Thoracic aorta endothelial cell (primary cell): ENCODE data around the gene CBX5. TPM values are rescaled to one million over a fixed set of nuclear protein-coding genes. Genes with fewer than 3 reads are reported as not detected.

Source experiments
- small RNA-seq: library from RNA; depleted of rRNA; stranded (forward); fragments of <200 nt; gene quantifications from one replicate; pipeline ENCODE3, GENCODE V24; 2012
- total RNA-seq: library from RNA; depleted of rRNA; stranded (reverse); fragments of >200 nt; gene quantifications from 2 replicates; pipeline ENCODE4 v1.2.3, GENCODE V29; 2012

The CBX5 gene
- 84.3 and 117 TPM in 2 replicates for total RNA-seq

DNA sequence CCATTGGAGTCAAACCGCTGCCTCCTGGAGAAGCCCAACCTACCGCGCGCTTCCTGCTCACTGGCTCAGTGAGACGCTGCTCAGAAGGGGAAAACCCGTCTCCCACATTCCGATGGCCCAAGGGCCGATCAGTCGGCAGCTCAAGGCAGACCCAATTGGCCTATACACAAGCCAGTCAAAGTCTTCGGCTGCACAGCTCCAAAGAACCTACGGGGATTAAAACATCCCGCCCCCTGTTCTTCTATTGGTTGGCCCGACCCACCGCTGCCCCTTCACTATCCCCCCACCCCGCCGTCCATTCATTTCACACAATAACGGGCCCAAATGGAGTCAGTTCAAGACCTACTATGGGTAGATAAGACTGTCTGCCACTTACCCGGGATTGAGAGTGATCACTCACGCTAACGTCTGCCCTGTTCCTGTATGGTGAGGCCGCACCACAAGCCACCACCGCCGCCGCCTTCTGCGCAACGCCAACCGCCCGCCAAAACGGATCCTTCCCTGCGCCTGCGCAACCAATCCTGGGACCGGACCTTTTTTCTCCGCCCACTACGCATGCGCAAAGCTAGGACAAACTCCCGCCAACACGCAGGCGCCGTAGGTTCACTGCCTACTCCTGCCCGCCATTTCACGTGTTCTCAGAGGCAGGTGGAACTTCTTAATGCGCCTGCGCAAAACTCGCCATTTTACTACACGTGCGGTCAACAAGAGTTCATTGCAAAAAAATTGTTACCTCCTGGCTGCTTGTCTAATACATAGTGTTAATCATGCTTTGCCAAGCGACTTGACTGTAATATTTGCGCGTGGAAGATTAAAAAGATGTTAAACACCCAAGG, at the start of gene CBX5:
Gene CBX5, minus strand, starts transcription at position 491 of the 836 bp plus-strand sequence. CDS start 22,472 bp downstream, outside the sequence.

DNA sequence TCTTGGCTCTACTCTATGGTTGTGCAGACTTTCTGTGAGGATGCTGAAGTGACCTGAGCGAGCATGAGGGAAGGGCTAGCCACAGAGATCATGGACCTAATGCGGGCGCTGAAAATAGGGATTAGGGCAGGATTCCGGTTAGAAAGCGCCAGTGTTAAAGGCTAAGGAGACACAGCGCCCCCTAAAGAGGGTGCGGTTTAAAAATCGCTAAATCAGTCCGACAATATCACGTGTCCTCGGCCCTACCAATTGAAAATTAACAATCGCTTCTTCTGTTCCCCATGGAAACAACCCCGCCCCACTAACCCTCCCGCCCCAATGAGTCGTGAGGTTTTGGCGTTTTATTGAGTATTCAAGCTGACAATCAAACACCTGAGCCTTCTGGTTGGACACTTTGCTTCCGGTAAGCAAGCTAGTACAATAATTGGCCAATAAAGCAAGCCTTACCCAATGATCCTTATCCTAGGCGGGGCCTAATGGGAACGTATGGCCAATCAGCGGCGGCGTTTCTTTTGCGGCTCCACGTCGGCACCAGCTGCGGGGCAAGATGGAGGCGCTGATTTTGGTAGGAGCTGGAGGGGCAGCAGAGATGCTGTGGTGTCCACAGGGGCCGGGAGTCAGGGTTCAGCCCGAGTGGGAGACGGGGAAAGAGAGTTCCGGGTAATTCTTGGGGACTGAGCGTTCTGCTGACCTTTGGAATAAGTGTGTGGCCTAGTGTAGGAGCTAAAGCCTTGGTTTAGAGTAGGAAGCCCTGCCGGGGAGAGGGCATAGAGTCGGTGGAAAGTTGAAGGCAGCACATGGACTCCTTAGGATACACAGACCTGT, 44.9 kb upstream of the CBX5 start, which contains the start of gene COPZ1:
Gene COPZ1, plus strand, starts transcription at position 515 of the 825 bp plus-strand sequence. Its CDS starts 33 bp downstream, at position 548.

DNA sequence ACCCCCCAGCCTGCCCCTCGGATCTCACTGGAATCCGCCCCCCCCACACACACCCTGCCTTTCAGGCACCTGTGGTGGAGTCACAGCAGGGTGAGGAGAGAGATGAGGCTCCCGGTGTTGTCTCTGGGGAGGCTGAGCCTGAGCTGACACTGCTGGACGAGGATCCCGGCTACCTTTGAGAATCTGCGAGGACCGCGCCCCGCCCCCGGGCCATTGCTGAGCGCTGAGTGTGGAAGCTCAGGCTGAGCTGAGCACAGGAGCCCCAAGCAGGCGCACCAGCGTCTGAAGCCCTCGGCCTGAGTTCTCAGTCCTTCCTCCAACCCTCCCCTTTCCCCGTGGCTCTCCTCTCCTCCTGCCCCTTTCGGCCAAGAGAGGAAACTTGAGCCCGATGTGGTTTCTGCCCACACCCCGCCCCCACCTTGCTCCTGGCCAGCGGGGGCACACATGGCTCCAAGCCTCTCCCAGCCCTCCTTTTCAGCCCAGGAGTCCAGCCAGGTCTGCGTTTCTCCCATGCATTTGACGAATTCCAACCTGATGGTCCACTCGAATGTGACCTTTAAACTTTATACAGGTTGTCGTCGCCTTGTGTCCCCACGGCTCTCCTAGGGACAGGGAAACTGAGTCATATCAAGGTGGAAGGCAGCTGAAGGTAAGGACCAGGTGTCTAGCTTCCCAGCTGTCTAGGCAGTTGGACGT, 21.0 kb upstream of the CBX5 start, which contains the start of gene NFE2:
Gene NFE2, minus strand, starts transcription at position 284 of the 696 bp plus-strand sequence. CDS start 5,767 bp downstream, outside the sequence.

DNA sequence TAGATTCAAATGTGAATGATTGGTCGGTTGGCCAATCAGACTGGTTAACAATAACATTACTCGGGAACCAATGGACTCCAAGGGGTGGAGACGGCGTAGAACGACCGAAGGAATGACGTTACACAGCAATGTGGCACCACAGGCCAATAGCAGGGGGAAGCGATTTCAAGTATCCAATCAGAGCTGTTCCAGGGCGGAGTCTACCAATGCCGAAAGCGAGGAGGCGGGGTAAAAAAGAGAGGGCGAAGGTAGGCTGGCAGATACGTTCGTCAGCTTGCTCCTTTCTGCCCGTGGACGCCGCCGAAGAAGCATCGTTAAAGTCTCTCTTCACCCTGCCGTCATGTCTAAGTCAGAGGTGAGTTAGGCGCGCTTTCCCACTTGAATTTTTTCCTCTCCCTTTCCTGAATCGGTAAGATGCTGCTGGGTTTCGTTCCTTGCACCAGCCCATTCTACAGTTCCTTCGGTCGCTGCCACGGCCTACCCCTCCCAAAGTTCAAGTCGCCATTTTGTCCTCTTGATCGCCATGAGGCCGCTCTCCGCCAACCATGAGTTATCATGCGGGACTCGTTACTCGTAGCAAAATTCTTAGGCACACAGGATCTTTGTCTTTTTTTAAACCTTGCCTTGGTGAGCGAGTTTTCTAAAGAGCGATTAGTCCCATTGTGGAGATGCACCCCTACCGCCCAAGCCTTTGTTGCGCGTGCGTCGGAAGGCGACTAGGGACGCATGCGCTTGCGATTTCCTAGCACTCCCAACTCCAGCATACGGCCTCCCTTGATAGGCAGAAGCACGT, 742 bp upstream of the CBX5 start, which contains the start of gene HNRNPA1:
Gene HNRNPA1, plus strand, starts transcription at position 259 of the 793 bp plus-strand sequence. Its CDS starts 82 bp downstream, at position 341.

Small RNAs within 50 kb of the gene (small RNA-seq; reads per million reads assigned to genes)
- gene RN7SL390P (not detected), gene RNU6-950P (not detected)

Other genes starting within 250 kb of the CBX5 start
- not detected in 2 replicates for gene HOXC5, start 247.1 kb downstream of the CBX5 start, total RNA-seq
- not detected in 2 replicates for gene HOXC4, start 226.3 kb downstream of the CBX5 start, total RNA-seq
- gene SMUG1, start 91.1 kb downstream of the CBX5 start, total RNA-seq, result 15.6 and 18.6 TPM in 2 replicates
- gene HNRNPA1, start 604 bp upstream of the CBX5 start, total RNA-seq, result 668 and 728 TPM in 2 replicates
- not detected in 2 replicates for gene NFE2, start 20.9 kb upstream of the CBX5 start, total RNA-seq
- 122 and 126 TPM in 2 replicates for gene COPZ1, start 45.0 kb upstream of the CBX5 start, total RNA-seq
- gene GPR84, start 84.4 kb upstream of the CBX5 start, total RNA-seq, result not detected in 2 replicates
- gene ZNF385A, start 104.6 kb upstream of the CBX5 start, total RNA-seq, result 1.9 and 2.3 TPM in 2 replicates
- gene ITGA5, start 139.1 kb upstream of the CBX5 start, total RNA-seq, result 876 and 1,083 TPM in 2 replicates
- gene GTSF1, start 193.5 kb upstream of the CBX5 start, total RNA-seq, result not detected in 2 replicates
- gene NCKAP1L, start 217.6 kb upstream of the CBX5 start, total RNA-seq, result 0.53 and 0.57 TPM in 2 replicates